GM12878 (cell line): ENCODE data around the gene ARAP3. TPM values are rescaled to one million over a fixed set of nuclear protein-coding genes. Genes with fewer than 3 reads are reported as not detected.

Experiments
- ATAC-seq: fragments of 200-7000 bp; cut with Tn5 transposase; 3 replicates; pipeline ENCODE4 v1.9.1; 2020; ENCODE audit warnings: mild to moderate bottlenecking, moderate library complexity
- BruUV-seq: library from RNA; stranded (reverse); fragments of 400-500 nt; replicated peaks from 2 replicates; lab custom pipeline; 2021; lab: Mats Ljungman, UMichigan
- CTCF ChIA-PET: fragments of 300-600 bp; sonication (Branson Sonifier 250); formaldehyde crosslinking; extraction: SDS; loops from one replicate; lab custom pipeline; 2021; ENCODE audit warnings: inconsistent platforms; lab: Yijun Ruan, JAX
- POLR2A ChIA-PET: fragments of 350-600 bp; formaldehyde crosslinking; extraction: SDS; loops from one replicate; lab custom pipeline; 2021; ENCODE audit warnings: inconsistent platforms; lab: Charles Lee
- RAD21 ChIA-PET: fragments of 300-600 bp; sonication (Branson Sonifier 250); formaldehyde crosslinking; loops from one replicate; lab custom pipeline; 2023; ENCODE audit warnings: antibody characterized with exemption; ENCODE audit not compliant: unreplicated experiment; lab: Charles Lee
- SMC1A ChIA-PET: fragments of 300-600 bp; sonication (Branson Sonifier 250); formaldehyde crosslinking; loops from one replicate; lab custom pipeline; 2023; ENCODE audit not compliant: unreplicated experiment, uncharacterized antibody; lab: Charles Lee
- DNase-seq: peaks from one replicate; pipeline ENCODE4 v3.0.0-alpha.2; 2011; ENCODE audit warnings: low read depth, low spot score
- FAIRE-seq: peaks from 3 replicates; lab custom pipeline; 2011; peaks lifted over from hg19 to GRCh38; lab: Jason Lieb, UNC
- H2AFZ ChIP-seq: 2 replicates; pipeline ENCODE4 v1.6.0; 2011; ENCODE audit warnings: low read depth, low read length, control low read depth; ENCODE audit not compliant: control insufficient read depth
- H3K27ac ChIP-seq: 2 replicates; pipeline ENCODE4 v1.5.1; 2011; ENCODE audit warnings: control low read depth; ENCODE audit not compliant: control insufficient read depth, insufficient read depth
- H3K27me3 ChIP-seq, 2 experiments: replicated peaks in 1 of 2; 2 replicates each; pipeline versions ENCODE4 v1.6.0 to v1.6.1; 2011; ENCODE audit warnings: low read length in 1 of 2; ENCODE audit not compliant: control insufficient read depth in 2 of 2, insufficient read depth in 2 of 2
- H3K36me3 ChIP-seq, 2 experiments: 2 replicates each; pipeline ENCODE4 v1.5.1; 2011; ENCODE audit warnings: low read length in 1 of 2; ENCODE audit not compliant: control insufficient read depth in 2 of 2, insufficient read depth in 2 of 2
- H3K4me1 ChIP-seq: 2 replicates; pipeline ENCODE4 v1.6.1; 2011; ENCODE audit warnings: mild to moderate bottlenecking, low read length, moderate library complexity, mixed read lengths; ENCODE audit not compliant: control insufficient read depth, insufficient read depth
- H3K4me2 ChIP-seq: 2 replicates; pipeline ENCODE4 v1.6.0; 2011; ENCODE audit warnings: control low read depth; ENCODE audit not compliant: control insufficient read depth, insufficient read depth
- H3K4me3 ChIP-seq: fragments of 200-600 bp; sonication (generic); 2 replicates; pipeline ENCODE4 v1.5.1; 2016
- H3K79me2 ChIP-seq: 2 replicates; pipeline ENCODE4 v1.6.0; 2011; ENCODE audit warnings: low read length; ENCODE audit not compliant: control insufficient read depth, insufficient read depth
- H3K9ac ChIP-seq: 2 replicates; pipeline ENCODE4 v1.8.0; 2011; ENCODE audit warnings: low read length, control low read depth, mixed read lengths; ENCODE audit not compliant: control insufficient read depth, insufficient read depth
- H3K9me3 ChIP-seq: replicated peaks from 3 replicates; pipeline ENCODE4 v1.5.1; 2011; ENCODE audit warnings: mild to moderate bottlenecking, low read length; ENCODE audit not compliant: control insufficient read depth, insufficient read depth
- H4K20me1 ChIP-seq: 2 replicates; pipeline ENCODE4 v1.6.0; 2011; ENCODE audit not compliant: control insufficient read depth, insufficient read depth
- CHD2 ChIP-seq: IDR thresholded peaks from 2 replicates; pipeline ENCODE4 v1.6.1; 2011; ENCODE audit warnings: low read depth, low read length, improper control_type of control experiment, borderline replicate concordance
- ESRRA ChIP-seq: IDR thresholded peaks from 2 replicates; pipeline ENCODE4 v1.6.1; 2012; ENCODE audit warnings: mild to moderate bottlenecking, low read length, improper control_type of control experiment
- EZH2 ChIP-seq: IDR thresholded peaks from 2 replicates; pipeline ENCODE4 v1.6.1; 2012; ENCODE audit warnings: low read depth, mild to moderate bottlenecking, control low read depth, inconsistent platforms, low read length, borderline replicate concordance; ENCODE audit not compliant: control insufficient read depth
- HDGF ChIP-seq: fragments of 450-650 bp; IDR thresholded peaks from 2 replicates; pipeline ENCODE4 v1.6.1; 2016; ENCODE audit warnings: antibody characterized with exemption
- KAT2A ChIP-seq: conservative IDR thresholded peaks from 2 replicates; pipeline ENCODE4 v1.6.1; 2011; ENCODE audit warnings: low read depth, low read length; ENCODE audit not compliant: control insufficient read depth
- NFXL1 ChIP-seq: fragments of 450-650 bp; IDR thresholded peaks from 2 replicates; pipeline ENCODE4 v1.6.1; 2017; ENCODE audit warnings: antibody characterized with exemption, mild to moderate bottlenecking, borderline replicate concordance
- RAD51 ChIP-seq: fragments of 450-650 bp; IDR thresholded peaks from 2 replicates; pipeline ENCODE4 v1.6.1; 2016; ENCODE audit warnings: moderate library complexity, mild to moderate bottlenecking, inconsistent platforms
- WGBS: methylation state at CpG from one replicate; pipeline ENCODE4 v1.1.6; 2016; ENCODE audit warnings: low lambda C conversion rate; ENCODE audit not compliant: insufficient replicate concordance, insufficient coverage; ENCODE audit errors: missing lambda C conversion rate; 5-methylcytosine and 5-hydroxymethylcytosine counted together
- in situ Hi-C: fragments of 300-500 bp; cut with MboI; formaldehyde crosslinking; loops from 9 replicates; pipeline ENCODE4 v1.14.3; 2018; ENCODE audit warnings: mixed read lengths
- intact Hi-C: fragments of 100-400 bp; cut with micrococcal nuclease; formaldehyde crosslinking; loops from one replicate; pipeline ENCODE4 v1.14.2; 2022; ENCODE audit not compliant: unreplicated experiment
- polyA plus RNA-seq, 11 experiments: library from polyadenylated mRNA; depleted of rRNA in 4 of 11; unstranded in 6 of 11; stranded (reverse) in 5 of 11; fragments of >200 nt; fragmentation: Nextera tagmentation in 4 of 11; fragmentation: Illumina TruSeq in 1 of 11; extraction: Ambion mirVana in 4 of 11; extraction: Trizol in 1 of 11; gene quantifications; 1 replicate in 1 of 11; 2 replicates in 10 of 11; pipeline versions ENCODE4 v1.2.1 to v1.2.3, GENCODE V29; 2011 to 2016; ENCODE audit warnings: inconsistent platforms in 2 of 11, missing spikeins in 2 of 11, low read depth in 1 of 11
- total RNA-seq, 4 experiments: library from RNA; depleted of rRNA in 3 of 4; stranded (reverse); fragments of >200 nt in 3 of 4; fragmentation: Illumina TruSeq in 1 of 4; extraction: Trizol in 1 of 4; gene quantifications; 2 replicates each; pipeline versions ENCODE4 v1.2.1 to v1.2.3, GENCODE V29; 2013 to 2021
- TF ChIP-seq, protein P1 (sequence below): fragments of 450-650 bp; IDR thresholded peaks from 2 replicates; pipeline ENCODE4 v1.6.1; 2014; ENCODE audit warnings: mild to moderate bottlenecking
- TF ChIP-seq, protein P2 (sequence below): fragments of 450-650 bp; IDR thresholded peaks from 2 replicates; pipeline ENCODE4 v1.6.1; 2016; ENCODE audit warnings: mild to moderate bottlenecking
- TF ChIP-seq, protein P3 (sequence below): fragments of 450-650 bp; IDR thresholded peaks from 2 replicates; pipeline ENCODE4 v1.6.1; 2017; ENCODE audit warnings: low read depth, mild to moderate bottlenecking, moderate library complexity
- TF ChIP-seq, protein P4 (sequence below): fragments of 450-650 bp; IDR thresholded peaks from 2 replicates; pipeline ENCODE4 v1.6.1; 2016; ENCODE audit warnings: mild to moderate bottlenecking
- TF ChIP-seq, protein P5 (sequence below): IDR thresholded peaks from 2 replicates; pipeline ENCODE4 v1.6.1; 2012; ENCODE audit warnings: low read depth, low read length, improper control_type of control experiment

Gene ARAP3
- total and polyA plus RNA-seq, 10 of the 15 experiments (the other 5 are each of a cell fraction or from before 2014, with no cell fraction given): 0.01 to 0.08 TPM; not detected in 8

DNA sequence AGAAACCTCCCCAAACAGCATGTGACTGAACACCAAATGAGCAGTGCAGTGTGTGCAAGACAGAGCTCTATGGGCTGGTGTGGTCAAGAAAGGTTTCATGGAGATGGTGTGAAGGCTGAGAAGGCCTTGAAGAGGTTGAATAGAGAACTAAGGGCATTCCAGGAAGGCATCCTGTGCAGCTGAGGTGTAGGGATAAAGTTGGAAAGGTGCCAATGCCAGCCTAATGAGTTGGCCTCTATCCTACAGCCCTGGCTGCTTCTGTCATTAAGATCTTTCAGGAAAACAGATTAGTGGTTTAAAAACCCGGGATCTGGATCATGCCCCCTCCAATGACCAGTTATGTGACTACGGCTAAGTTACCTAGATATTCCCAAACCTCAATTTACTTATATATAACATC lies 49.4 kb downstream of the ARAP3 start:
- Histone ChIP-seq H3K4me3 (no peak overlapping the region), H3K27me3 (no peaks in the 10 kb centered on the region), H3K4me2 (peak overlapping the region; percentile 21), H3K9ac (no peak overlapping the region), H3K36me3 (peaks cover 14 to 19% of the 10 kb centered on the region in 2 experiments)
- 76% methylated on average over 2 of the region's 2 CpGs for WGBS
- TF ChIP-seq, protein P1, sequence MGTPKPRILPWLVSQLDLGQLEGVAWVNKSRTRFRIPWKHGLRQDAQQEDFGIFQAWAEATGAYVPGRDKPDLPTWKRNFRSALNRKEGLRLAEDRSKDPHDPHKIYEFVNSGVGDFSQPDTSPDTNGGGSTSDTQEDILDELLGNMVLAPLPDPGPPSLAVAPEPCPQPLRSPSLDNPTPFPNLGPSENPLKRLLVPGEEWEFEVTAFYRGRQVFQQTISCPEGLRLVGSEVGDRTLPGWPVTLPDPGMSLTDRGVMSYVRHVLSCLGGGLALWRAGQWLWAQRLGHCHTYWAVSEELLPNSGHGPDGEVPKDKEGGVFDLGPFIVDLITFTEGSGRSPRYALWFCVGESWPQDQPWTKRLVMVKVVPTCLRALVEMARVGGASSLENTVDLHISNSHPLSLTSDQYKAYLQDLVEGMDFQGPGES: no peak
- TF ChIP-seq NFXL1 (no peak), HDGF (no peak), KAT2A (no peak), RAD51 (no peak), EZH2 (no peak), CHD2 (no peak), ESRRA (no peak)
- TF ChIP-seq, protein P2, sequence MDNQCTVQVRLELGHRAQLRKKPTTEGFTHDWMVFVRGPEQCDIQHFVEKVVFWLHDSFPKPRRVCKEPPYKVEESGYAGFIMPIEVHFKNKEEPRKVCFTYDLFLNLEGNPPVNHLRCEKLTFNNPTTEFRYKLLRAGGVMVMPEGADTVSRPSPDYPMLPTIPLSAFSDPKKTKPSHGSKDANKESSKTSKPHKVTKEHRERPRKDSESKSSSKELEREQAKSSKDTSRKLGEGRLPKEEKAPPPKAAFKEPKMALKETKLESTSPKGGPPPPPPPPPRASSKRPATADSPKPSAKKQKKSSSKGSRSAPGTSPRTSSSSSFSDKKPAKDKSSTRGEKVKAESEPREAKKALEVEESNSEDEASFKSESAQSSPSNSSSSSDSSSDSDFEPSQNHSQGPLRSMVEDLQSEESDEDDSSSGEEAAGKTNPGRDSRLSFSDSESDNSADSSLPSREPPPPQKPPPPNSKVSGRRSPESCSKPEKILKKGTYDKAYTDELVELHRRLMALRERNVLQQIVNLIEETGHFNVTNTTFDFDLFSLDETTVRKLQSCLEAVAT: no peak
- TF ChIP-seq, protein P3, sequence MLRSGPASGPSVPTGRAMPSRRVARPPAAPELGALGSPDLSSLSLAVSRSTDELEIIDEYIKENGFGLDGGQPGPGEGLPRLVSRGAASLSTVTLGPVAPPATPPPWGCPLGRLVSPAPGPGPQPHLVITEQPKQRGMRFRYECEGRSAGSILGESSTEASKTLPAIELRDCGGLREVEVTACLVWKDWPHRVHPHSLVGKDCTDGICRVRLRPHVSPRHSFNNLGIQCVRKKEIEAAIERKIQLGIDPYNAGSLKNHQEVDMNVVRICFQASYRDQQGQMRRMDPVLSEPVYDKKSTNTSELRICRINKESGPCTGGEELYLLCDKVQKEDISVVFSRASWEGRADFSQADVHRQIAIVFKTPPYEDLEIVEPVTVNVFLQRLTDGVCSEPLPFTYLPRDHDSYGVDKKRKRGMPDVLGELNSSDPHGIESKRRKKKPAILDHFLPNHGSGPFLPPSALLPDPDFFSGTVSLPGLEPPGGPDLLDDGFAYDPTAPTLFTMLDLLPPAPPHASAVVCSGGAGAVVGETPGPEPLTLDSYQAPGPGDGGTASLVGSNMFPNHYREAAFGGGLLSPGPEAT: no peak
- TF ChIP-seq, protein P4, sequence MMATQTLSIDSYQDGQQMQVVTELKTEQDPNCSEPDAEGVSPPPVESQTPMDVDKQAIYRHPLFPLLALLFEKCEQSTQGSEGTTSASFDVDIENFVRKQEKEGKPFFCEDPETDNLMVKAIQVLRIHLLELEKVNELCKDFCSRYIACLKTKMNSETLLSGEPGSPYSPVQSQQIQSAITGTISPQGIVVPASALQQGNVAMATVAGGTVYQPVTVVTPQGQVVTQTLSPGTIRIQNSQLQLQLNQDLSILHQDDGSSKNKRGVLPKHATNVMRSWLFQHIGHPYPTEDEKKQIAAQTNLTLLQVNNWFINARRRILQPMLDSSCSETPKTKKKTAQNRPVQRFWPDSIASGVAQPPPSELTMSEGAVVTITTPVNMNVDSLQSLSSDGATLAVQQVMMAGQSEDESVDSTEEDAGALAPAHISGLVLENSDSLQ: no peak
- TF ChIP-seq, protein P5, sequence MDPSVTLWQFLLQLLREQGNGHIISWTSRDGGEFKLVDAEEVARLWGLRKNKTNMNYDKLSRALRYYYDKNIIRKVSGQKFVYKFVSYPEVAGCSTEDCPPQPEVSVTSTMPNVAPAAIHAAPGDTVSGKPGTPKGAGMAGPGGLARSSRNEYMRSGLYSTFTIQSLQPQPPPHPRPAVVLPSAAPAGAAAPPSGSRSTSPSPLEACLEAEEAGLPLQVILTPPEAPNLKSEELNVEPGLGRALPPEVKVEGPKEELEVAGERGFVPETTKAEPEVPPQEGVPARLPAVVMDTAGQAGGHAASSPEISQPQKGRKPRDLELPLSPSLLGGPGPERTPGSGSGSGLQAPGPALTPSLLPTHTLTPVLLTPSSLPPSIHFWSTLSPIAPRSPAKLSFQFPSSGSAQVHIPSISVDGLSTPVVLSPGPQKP: no peak
- TF ChIP-seq, all 136 proteins: peak for 0
- no TSS peak for BruUV-seq
- Histone ChIP-seq H3K27ac (no peak overlapping the region), H2AFZ (no peak overlapping the region), H3K9me3 (no peaks in the 10 kb centered on the region), H3K4me1 (peaks cover 26% of the 10 kb centered on the region), H3K79me2 (peaks cover 56% of the 10 kb centered on the region), H4K20me1 (no peaks in the 10 kb centered on the region)
- ChIA-PET CTCF (interaction anchor here (1.1 to 11.2 kb wide), 11 partner anchors 9 to 328 kb away, joined by 3 to 137 read pairs (median 10); partner anchors contain the start of genes DIAPH1 and FCHSD1), POLR2A (interaction anchor here (0.7 to 11.5 kb wide), 4 partner anchors 11 to 65 kb away, joined by 3 to 215 read pairs (median 7); partner anchors contain the start of gene DIAPH1), SMC1A (interaction anchor here (0.8 to 12.9 kb wide), 6 partner anchors 15 to 328 kb away, joined by 3 to 245 read pairs (median 8); partner anchors contain the start of gene DIAPH1), RAD21 (interaction anchor here (1.1 to 8.2 kb wide), 5 partner anchors 10 to 567 kb away, joined by 3 to 124 read pairs (median 79); partner anchors contain the start of gene DIAPH1)
- in situ Hi-C loops (no loop called here), intact Hi-C loops (no loop called here)
- DNase-seq: no peak
- no peak for FAIRE-seq
- ATAC-seq: no peak
